NCI-H1436 treated with DMSO at 0.1 percent for 48 hours (cell line): ENCODE data around the gene PNMT.

Experiments used
- DNase-seq: peaks from one replicate; lab custom pipeline; 2025; lab: John Stamatoyannopoulos, UW

Gene PNMT

DNA sequence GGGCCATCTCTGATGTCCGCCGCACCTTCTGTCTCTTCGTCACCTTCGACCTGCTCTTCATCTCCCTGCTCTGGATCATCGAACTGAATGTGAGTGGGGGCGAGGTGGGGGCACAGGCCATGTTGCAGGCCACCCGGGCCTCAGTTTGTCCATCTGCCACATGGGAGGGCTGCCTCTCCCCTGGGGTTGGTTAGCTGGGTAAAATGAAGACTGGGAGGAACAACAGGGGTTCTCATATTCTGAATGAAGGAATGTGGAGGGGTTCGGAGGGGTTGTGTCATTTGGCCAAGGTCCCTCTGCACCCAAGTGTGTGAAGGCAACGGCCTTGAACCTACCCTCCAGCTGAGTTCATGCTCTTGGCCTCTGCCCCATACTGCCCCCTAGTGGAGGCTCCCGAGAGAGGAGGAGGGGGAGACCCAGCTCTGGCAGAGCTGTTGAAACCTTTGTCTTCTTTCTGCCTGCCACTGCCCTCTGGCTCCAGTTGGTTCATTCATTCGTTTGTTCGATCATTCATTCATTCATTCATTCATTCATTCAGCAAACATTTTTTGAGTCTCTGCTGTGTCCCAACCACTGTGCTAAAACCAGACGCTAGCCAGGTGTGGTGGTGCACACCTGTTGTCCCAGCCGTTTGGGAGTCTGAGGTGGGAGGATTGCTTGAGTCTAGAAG, 14.5 kb upstream of the PNMT start:
- no peak for DNase-seq

DNA sequence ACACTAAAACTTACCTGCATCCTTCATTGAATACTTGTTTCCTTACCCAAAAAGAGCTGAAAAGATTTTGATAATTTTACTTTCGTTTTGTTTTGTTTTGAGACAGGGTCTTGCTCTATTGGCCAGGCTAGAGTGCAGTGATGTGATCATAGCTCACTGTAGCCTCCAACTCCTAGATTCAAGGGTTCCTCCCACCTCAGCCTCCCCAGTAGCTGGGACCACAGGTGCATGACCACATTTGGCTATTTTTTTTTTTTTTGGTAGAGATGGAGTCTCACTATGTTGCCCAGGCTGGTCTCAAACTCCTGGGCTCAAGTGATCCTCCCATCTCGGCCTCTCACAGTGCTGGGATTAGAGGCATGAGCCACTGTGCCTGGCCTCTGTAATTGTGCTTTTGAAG, 13.1 kb upstream of the PNMT start:
- DNase-seq, result no peak

DNA sequence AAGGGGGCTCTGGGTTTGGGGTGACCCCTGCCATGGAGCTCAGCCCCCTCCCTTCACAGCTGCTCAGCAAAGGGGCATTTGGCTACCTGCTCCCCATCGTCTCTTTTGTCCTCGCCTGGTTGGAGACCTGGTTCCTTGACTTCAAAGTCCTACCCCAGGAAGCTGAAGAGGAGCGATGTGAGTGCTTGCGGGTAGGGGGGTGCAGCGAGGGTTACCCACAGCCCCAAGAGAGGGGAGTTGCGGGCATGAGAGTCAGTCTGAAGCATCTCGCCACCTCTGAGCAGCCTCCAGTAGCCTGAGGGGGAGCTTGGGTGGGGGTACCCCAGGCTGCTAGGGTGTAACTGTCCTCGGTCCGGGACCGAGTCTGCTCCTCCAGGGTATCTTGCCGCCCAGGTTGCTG, 9.9 kb upstream of the PNMT start:
- DNase-seq, result no peak

DNA sequence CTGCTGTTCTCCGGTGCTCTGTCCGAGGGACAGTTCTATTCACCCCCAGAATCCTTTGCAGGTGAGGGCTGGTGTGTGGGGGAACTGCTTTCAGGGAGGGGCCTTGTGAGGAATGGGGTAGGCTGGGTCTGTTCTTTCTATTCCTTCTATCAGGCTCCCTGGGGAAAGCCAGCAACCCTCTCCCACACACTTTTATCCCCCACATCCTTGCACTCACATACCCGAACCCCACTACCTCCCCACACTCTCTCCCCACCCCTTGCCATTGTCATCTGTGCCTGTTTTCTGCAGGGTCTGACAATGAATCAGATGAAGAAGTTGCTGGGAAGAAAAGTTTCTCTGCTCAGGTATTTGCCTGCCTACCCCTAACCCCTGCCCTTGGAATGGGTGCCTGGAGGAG, 9.5 kb upstream of the PNMT start:
- no peak for DNase-seq

DNA sequence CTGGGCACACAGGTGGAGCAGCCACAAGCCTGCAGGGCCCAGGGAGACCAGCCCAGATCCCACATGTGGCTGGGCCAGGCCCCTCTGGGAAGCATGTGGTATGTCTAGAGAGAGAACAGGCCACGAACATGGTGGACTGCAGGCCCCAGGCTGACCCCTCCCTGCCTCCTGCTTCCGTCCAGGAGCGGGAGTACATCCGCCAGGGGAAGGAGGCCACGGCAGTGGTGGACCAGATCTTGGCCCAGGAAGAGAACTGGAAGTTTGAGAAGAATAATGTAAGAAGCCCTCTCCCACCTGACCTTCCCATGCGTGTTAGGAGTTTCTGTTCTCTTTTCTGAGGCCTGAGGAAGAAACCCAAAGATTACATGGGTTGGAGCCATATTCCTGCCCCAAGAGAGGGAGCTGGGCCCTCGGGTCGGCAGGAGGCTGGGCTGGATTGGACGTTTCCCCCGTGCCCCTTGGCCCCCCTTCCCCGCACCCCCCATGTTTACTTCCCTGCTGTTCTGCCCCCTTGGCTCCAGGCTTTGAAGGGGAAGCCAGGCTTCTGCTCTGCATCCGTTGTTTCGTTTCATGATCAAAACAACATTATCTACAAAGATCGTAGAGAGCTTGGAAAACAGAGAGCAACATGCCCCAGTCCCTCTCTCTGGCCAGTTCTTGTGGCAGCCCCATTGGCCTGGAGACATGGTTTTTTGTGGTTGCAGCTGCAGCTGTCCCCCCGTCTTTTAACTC, 8.8 kb upstream of the PNMT start:
- no peak for DNase-seq

DNA sequence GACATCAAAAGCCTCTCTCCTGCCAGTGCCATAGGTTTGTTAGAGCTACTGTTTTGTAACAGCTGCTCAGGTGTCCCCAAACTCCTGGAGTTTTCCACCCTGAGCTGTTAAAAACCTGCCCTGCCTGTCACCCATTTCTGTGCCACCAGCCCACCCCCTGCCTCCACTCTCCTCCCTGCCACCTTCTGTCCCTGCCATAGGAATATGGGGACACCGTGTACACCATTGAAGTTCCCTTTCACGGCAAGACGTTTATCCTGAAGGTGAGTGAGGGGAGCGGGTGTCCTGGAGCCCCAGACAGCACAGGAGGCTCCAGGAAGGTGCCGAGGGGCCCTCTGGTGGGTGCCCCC, 8.3 kb upstream of the PNMT start:
- DNase-seq, result no peak

DNA sequence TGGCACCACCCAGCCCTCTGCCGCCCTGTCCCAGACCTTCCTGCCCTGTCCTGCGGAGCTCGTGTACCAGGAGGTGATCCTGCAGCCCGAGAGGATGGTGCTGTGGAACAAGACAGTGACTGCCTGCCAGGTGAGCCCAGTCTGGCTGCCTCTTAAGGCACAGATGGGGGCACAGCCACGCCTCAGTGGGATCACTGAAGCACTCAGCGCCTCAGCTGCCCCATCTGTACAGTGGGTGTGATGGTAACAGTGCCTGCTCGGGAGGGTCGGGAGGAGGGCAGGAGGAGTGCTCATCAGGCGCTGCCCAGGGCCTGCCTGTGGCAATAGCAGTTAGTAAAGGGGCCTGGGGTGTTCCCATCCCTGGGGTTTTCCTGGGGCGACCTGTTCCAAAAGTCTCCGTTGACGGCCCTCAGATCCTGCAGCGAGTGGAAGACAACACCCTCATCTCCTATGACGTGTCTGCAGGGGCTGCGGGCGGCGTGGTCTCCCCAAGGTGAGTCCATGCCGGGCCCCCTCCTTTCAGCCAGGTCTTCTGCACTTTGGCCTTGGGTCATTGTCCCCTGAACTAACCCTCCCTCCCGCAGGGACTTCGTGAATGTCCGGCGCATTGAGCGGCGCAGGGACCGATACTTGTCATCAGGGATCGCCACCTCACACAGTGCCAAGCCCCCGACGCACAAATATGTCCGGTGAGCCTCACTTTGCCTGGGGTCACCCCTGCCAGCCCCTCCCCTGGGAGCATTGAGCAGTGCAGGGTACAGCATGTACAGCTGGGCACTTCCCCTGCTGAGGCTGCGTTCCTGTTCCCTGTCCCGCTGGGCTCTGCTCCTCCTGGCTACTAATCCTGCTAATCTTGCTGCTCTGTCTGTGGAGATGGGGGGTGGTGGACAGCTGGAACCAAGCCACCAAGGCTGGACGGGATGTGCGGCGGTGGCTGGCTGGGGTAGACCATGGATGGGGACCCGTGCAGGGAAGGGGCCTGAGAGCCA, 7.6 kb upstream of the PNMT start:
- DNase-seq, result no peak

DNA sequence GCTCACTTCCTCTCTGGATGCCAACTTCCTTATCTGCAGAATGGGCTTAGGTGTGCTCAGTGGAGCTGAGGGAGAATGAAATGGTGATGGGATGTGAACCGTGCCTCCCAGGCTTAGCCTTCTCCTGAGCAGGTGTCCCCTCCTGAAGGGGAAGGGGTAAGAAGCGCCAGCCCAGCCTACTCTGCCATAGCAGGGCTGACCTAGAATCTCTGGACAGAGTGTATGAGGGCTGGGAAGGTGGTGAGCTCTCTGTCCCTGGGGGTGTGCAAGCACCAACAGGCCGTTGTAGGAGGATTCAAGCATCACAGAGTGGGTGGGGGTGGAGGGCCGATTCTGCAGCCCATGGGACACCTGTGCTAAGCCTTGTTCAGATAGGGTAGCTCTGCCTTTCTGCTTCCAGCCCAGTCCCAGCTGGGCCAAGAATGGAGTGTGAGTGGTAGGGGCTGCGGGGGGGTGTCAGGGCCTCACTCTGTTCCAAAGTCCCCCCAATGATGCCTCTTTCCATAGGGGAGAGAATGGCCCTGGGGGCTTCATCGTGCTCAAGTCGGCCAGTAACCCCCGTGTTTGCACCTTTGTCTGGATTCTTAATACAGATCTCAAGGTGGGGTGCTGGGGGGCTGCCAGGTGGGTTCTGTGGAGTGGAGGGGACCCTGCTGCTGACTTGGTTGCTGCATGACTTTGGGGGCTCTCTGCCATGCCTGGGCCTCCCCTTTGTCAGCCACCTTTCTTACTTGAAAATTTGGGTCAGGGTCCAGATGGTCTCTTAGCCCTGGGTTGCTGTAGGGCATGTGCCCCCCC, 6.3 kb upstream of the PNMT start:
- DNase-seq, result no peak

DNA sequence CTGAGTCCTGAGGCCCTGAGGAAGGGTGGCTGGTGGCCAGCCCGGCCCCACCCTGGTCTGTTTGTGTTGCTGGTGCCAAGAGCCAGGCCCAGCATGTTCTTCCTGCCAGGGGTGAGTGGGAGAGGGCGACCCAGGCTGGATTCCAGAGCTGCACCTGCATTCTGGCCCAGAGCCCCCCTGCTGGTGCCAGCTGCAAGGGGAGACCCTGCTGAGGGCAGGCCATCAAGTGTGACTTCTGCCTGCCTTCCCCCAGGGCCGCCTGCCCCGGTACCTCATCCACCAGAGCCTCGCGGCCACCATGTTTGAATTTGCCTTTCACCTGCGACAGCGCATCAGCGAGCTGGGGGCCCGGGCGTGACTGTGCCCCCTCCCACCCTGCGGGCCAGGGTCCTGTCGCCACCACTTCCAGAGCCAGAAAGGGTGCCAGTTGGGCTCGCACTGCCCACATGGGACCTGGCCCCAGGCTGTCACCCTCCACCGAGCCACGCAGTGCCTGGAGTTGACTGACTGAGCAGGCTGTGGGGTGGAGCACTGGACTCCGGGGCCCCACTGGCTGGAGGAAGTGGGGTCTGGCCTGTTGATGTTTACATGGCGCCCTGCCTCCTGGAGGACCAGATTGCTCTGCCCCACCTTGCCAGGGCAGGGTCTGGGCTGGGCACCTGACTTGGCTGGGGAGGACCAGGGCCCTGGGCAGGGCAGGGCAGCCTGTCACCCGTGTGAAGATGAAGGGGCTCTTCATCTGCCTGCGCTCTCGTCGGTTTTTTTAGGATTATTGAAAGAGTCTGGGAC, 5.5 kb upstream of the PNMT start:
- no peak for DNase-seq

DNA sequence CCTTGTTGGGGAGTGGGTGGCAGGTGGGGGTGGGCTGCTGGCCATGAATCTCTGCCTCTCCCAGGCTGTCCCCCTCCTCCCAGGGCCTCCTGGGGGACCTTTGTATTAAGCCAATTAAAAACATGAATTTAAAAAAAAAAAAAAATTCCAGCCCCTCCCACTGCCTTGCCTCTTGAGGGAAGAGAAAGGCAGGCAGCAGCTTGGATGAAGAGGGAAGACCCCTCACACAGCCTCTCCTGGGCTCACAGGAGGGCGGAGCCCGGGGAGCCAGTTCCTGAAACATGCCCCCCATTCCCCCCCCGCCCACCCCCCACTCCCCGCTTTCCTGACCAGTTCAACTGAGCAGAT, 4.9 kb upstream of the PNMT start:
- no peak for DNase-seq

DNA sequence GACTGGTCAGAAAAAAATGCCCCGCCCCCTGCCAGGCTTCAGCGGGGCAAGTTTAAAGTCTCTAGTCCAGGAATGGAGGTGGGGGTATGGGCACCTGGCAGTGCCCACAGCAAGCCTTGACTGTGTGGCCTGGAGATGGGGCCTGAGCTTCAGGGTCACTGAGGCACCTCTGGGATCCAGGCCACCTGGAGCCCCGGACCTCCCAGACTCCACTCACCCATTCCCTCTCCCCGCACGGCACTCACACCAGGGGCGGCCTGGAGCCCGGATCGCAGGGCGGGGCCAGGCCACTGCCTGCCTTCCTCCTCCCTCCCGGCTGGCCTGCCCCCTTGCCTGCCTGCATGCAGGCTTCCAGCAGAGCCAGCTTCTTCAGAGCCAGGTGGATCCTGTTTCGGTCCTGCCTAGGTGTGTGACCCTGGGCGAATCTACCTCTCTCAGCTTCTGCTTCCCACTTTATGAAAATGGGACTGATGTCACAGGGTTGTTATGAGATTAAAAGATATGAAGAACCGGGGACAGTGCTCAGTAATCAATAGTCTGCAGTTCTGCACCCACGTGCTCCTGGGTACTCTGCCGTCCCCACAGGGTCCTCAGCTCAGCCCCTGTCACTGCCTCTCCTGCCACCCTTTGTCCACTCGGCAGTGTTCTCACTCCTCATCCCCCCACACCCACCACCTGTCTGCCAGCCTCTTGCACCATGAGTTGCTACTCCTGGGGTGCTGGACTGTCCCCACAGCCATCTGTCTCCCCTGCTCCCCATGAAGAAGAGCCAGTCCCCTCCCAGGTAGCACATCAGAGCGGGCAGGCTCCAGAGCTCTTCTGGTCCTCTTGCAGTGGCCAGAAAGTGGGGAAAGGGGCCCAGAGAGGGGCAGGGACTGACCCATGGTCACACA, 4.3 kb upstream of the PNMT start:
- no peak for DNase-seq

DNA sequence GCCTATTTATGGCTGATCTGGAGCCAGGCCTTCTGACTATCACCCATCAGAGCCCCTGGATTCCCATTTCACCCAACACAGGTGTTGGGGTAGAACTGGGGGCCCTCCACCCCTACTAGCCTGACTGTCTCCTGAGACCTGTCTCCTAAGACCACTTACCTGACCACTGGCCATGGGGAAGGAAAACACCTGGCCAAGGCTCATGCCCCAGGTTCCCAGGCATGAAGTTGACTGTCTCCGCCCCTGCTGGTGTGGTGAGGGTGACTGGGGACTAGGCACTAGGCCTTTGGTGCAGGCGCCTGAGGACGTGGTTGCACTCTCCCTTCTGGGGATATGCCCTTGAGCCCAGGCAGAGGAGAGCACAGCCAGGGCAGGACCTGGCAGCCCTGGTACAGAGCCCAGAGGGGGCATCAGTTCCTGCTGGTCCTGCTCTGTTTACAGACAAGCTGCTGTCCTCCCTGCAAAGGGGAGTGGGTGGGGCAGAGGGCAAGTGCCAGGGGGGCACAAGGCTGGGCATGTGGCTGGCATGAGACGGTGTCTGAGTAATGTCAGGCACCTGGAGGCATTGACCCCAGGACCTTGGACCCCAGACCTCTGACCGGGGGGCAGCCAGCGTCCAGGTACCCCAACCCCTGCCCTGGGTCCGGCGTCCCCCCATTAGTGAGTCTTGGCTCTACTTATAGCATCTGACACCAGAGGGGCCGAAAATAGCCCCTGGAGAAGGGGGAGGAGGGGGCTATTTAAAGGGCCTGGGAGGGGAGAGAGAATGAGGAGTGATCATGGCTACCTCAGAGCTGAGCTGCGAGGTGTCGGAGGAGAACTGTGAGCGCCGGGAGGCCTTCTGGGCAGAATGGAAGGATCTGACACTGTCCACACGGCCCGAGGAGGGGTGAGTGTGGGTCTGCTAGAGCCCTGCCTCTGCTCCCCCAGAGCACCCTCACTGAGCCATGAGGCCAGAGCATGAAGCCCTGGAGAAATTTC, 3.4 kb upstream of the PNMT start, which contains the start of gene TCAP:
TCAP (plus strand) TSS at position 769 of the 981 bp plus-strand sequence; CDS start at position 780, 11 bp downstream.
- DNase-seq, result no peak

DNA sequence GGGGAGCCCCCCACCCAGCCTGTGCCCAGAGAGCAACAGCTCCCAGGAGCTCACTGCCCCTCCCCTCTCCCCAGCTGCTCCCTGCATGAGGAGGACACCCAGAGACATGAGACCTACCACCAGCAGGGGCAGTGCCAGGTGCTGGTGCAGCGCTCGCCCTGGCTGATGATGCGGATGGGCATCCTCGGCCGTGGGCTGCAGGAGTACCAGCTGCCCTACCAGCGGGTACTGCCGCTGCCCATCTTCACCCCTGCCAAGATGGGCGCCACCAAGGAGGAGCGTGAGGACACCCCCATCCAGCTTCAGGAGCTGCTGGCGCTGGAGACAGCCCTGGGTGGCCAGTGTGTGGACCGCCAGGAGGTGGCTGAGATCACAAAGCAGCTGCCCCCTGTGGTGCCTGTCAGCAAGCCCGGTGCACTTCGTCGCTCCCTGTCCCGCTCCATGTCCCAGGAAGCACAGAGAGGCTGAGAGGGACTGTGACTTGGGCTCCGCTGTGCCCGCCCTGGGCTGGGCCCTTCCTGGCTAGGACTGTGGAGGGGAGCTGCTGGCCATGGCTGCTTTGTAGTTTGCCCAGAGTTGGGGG, 2.5 kb upstream of the PNMT start:
- DNase-seq, result no peak

DNA sequence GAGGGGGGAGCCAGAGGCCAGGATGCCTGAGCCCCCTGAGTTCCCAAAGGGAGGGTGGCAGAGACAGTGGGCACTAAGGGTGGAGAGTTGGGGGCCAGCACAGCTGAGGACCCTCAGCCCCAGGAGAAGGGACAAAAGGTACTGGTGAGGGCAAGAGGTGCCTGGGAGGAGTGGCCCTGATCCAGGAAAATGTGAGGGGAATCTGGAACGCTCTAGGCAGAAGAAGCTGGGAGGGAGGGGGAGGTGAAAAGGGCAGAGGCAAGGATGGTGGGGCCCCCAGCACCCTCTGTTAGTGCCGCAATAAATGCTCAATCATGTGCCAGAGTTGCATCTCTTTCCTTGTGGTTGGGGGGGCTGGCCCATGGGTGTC, 2.0 kb upstream of the PNMT start:
- no peak for DNase-seq

DNA sequence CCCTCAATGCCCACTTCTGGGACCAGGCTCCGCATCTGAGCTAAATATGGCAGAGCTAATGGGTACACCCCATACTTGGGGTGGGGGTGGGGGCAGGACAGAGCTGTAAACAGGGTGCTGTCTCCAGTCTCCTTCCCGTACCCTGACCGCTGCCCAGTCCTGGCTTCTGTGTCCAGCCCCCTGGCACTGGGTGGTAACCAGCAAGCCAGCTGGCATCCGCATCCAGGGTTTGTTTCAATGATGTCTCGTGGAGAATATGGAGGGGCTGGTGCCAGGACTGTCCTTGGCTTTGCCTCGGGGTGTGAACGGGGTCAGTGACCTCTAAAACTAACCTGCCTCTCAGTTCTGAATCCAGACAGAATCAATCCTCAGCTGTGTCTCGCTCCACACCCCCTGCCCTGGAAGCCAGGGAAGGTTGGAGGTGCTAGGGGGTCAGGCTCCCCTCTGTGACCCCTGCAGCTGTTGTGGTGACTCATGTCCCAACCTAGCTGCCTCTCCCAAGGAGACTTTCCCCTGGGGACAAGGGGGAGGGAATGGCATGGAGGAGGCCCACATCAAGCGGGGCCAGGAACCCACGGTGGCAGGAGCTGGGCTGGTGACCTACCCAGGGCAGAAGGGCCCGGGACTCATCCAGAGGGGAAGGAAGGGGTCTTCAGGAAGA, 1.5 kb upstream of the PNMT start:
- DNase-seq, result no peak

DNA sequence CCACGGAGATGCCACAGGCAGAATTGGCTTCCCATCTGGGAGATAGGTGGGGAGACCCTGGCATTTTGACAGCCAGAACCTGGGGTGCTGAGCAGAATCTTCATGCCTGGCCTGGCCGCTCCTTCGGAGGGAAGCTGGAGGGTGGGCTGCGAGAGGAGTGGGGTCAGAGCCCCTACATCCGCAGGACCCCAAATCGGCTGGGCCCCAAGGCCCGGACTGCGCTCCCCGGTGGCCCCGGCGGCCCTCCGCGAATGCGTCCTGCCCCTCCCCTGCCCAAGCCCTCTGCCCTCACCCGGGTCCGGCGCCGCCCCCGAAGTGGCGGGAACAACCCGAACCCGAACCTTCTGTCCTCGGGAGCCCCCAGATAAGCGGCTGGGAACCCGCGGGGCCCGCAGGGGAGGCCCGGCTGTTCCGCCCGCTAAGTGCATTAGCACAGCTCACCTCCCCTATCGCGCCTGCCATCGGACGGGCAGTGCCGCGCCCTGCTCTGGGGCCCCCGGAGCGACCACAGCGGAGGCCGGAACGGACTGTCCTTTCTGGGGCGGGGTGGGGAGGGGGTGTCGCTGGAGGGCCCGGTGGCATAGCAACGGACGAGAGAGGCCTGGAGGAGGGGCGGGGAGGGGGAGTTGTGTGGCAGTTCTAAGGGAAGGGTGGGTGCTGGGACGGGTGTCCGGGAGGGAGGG, 850 bp upstream of the PNMT start:
- DNase-seq, result no peak
